Fibroblast of lung (primary cell): ENCODE measurements around the gene ANKZF1. TPM values are rescaled to one million over a fixed set of nuclear protein-coding genes. Genes with fewer than 3 reads are reported as not detected.

Source experiments
- DNase-seq, 2 donors: peaks; one replicate each; pipeline versions ENCODE4 v3.0.0 to v3.0.0-alpha.2; 2010; ENCODE audit warnings: low read depth in 2 of 2
- H2AFZ ChIP-seq: 2 replicates; pipeline ENCODE4 v1.5.1; 2012; ENCODE audit warnings: low read length, control low read depth, inconsistent platforms
- H3K27ac ChIP-seq: 2 replicates; pipeline ENCODE4 v1.5.1; 2011; ENCODE audit warnings: low read length, control low read depth; ENCODE audit not compliant: insufficient read depth
- H3K27me3 ChIP-seq: 2 replicates; pipeline ENCODE4 v1.5.1; 2011; ENCODE audit warnings: mild to moderate bottlenecking, low read length; ENCODE audit not compliant: control insufficient read depth, insufficient read depth
- H3K36me3 ChIP-seq: 2 replicates; pipeline ENCODE4 v1.5.1; 2011; ENCODE audit warnings: low read length; ENCODE audit not compliant: control insufficient read depth, insufficient read depth
- H3K4me1 ChIP-seq: 2 replicates; pipeline ENCODE4 v1.5.1; 2011; ENCODE audit warnings: low read length; ENCODE audit not compliant: control insufficient read depth, insufficient read depth; ENCODE audit errors: extremely low read depth
- H3K4me2 ChIP-seq: 2 replicates; pipeline ENCODE4 v1.5.1; 2011; ENCODE audit warnings: low read length, control low read depth; ENCODE audit not compliant: insufficient read depth; ENCODE audit errors: extremely low read depth
- H3K4me3 ChIP-seq, 4 experiments: fragments of 200-600 bp in 1 of 4; sonication (generic) in 1 of 4; replicated peaks in 1 of 4; 2 replicates each; pipeline ENCODE4 v1.5.1; 2011 to 2016; ENCODE audit warnings: low read length in 4 of 4, low read depth in 3 of 4, mild to moderate bottlenecking in 3 of 4, control low read depth in 2 of 4, inconsistent platforms in 1 of 4, mixed read lengths in 1 of 4; ENCODE audit not compliant: insufficient read depth in 1 of 4; ENCODE audit errors: control extremely low read depth in 1 of 4
- H3K79me2 ChIP-seq: 2 replicates; pipeline ENCODE4 v1.5.1; 2012; ENCODE audit warnings: mild to moderate bottlenecking, low read length, inconsistent platforms; ENCODE audit not compliant: control insufficient read depth, insufficient read depth
- H3K9ac ChIP-seq: 2 replicates; pipeline ENCODE4 v1.5.1; 2011; ENCODE audit warnings: mild to moderate bottlenecking, low read length, control low read depth; ENCODE audit not compliant: insufficient read depth
- H3K9me3 ChIP-seq: 2 replicates; pipeline ENCODE4 v1.5.1; 2012; ENCODE audit warnings: low read depth, low read length; ENCODE audit not compliant: control insufficient read depth, insufficient read depth
- H4K20me1 ChIP-seq: 2 replicates; pipeline ENCODE4 v1.5.1; 2011; ENCODE audit warnings: low read length; ENCODE audit not compliant: control insufficient read depth, insufficient read depth; ENCODE audit errors: extremely low read depth
- EZH2 ChIP-seq: IDR thresholded peaks from 2 replicates; pipeline ENCODE4 v1.5.1; 2012; ENCODE audit warnings: low read length, control low read depth, mild to moderate bottlenecking; ENCODE audit errors: missing control alignments
- polyA plus RNA-seq, 2 donors: library from polyadenylated mRNA; depleted of rRNA in 1 of 2; stranded (reverse) in 1 of 2; unstranded in 1 of 2; fragments of >200 nt; gene quantifications; 2 replicates each; pipeline ENCODE4 v1.2.1, GENCODE V29; 2011 to 2012; ENCODE audit warnings: missing spikeins in 1 of 2
- total RNA-seq: library from RNA; depleted of rRNA; stranded (reverse); fragments of >200 nt; gene quantifications from 2 replicates; pipeline ENCODE4 v1.2.1, GENCODE V29; 2014
- TF ChIP-seq, protein P1 (sequence below), 2 donors: IDR thresholded peaks in 1 of 2; conservative IDR thresholded peaks in 1 of 2; 1 replicate in 1 of 2; 2 replicates in 1 of 2; pipeline ENCODE4 v1.5.1; 2011 to 2012; ENCODE audit warnings: low read length in 2 of 2, control low read depth in 1 of 2, inconsistent platforms in 1 of 2, low read depth in 1 of 2, mild to moderate bottlenecking in 1 of 2

Gene ANKZF1
- total and polyA plus RNA-seq, 2 donors (not counting 1 experiment from before 2014, with no cell fraction given) = 13.2 to 32.7 TPM

GRCh38 chr2:219243291-219243761 lies 13.7 kb downstream of the ANKZF1 start:
- peak in 1 of 2 donors; percentile 31 for DNase-seq
- Histone ChIP-seq H3K9ac (no peak overlapping the region), H3K27me3 (no peaks in the 10 kb centered on the region), H4K20me1 (no peaks in the 10 kb centered on the region), H2AFZ (peak overlapping the region; percentile 41), H3K79me2 (peaks cover 15% of the 10 kb centered on the region), H3K36me3 (peaks cover 12% of the 10 kb centered on the region), H3K27ac (peak overlapping the region; percentile 32), H3K9me3 (no peaks in the 10 kb centered on the region), H3K4me3 (peak overlapping the region in 2 of 4 experiments; percentile 14 to 45), H3K4me2 (no peak overlapping the region), H3K4me1 (peaks cover 3% of the 10 kb centered on the region)
- no peak for TF ChIP-seq EZH2
- TF ChIP-seq, protein P1, sequence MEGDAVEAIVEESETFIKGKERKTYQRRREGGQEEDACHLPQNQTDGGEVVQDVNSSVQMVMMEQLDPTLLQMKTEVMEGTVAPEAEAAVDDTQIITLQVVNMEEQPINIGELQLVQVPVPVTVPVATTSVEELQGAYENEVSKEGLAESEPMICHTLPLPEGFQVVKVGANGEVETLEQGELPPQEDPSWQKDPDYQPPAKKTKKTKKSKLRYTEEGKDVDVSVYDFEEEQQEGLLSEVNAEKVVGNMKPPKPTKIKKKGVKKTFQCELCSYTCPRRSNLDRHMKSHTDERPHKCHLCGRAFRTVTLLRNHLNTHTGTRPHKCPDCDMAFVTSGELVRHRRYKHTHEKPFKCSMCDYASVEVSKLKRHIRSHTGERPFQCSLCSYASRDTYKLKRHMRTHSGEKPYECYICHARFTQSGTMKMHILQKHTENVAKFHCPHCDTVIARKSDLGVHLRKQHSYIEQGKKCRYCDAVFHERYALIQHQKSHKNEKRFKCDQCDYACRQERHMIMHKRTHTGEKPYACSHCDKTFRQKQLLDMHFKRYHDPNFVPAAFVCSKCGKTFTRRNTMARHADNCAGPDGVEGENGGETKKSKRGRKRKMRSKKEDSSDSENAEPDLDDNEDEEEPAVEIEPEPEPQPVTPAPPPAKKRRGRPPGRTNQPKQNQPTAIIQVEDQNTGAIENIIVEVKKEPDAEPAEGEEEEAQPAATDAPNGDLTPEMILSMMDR (conservative IDR thresholded peaks at IDR 0.05 in 1 of 2, IDR thresholded peaks at IDR 0.05 in 1 of 2; ENCODE audit: low read depth in 1 of 2, low read length in 2 of 2) = no peak

DNA sequence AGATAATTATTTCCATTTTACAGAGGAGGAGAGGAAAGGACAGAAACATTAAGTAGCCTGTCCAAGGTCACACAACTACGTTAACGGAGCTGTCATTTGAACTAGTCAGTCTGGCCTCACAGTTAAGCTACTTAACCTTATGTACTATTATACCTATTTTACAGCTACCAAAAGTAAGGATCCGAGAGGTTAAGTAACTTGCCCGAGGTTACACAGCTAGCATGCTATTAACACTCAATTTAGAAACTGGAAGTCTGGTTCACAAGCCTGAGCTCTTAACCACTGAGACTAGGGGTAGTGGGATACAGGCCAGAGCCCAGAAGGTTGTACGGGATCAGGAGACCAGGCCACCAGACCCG lies 15.2 kb downstream of the ANKZF1 start:
- no peak for DNase-seq
- no peaks in the 10 kb centered on the region for H3K27me3 ChIP-seq
- H4K20me1 ChIP-seq = no peaks in the 10 kb centered on the region
- H3K27ac ChIP-seq = peak overlapping the region; percentile 99
- peak overlapping the region; percentile 86 for H2AFZ ChIP-seq
- TF ChIP-seq EZH2 = no peak
- TF ChIP-seq, protein P1 (conservative IDR thresholded peaks at IDR 0.05 in 1 of 2, IDR thresholded peaks at IDR 0.05 in 1 of 2; ENCODE audit: low read depth in 1 of 2, low read length in 2 of 2) = no peak
- H3K4me2 ChIP-seq = peak overlapping the region; percentile 92
- peak overlapping the region; percentile 87 to 95 (median 94) for H3K4me3 ChIP-seq
- H3K36me3 ChIP-seq = peaks cover 12% of the 10 kb centered on the region
- peaks cover 15% of the 10 kb centered on the region for H3K79me2 ChIP-seq
- peaks cover 12% of the 10 kb centered on the region for H3K4me1 ChIP-seq
- peak overlapping the region; percentile 98 for H3K9ac ChIP-seq
- no peaks in the 10 kb centered on the region for H3K9me3 ChIP-seq

DNA sequence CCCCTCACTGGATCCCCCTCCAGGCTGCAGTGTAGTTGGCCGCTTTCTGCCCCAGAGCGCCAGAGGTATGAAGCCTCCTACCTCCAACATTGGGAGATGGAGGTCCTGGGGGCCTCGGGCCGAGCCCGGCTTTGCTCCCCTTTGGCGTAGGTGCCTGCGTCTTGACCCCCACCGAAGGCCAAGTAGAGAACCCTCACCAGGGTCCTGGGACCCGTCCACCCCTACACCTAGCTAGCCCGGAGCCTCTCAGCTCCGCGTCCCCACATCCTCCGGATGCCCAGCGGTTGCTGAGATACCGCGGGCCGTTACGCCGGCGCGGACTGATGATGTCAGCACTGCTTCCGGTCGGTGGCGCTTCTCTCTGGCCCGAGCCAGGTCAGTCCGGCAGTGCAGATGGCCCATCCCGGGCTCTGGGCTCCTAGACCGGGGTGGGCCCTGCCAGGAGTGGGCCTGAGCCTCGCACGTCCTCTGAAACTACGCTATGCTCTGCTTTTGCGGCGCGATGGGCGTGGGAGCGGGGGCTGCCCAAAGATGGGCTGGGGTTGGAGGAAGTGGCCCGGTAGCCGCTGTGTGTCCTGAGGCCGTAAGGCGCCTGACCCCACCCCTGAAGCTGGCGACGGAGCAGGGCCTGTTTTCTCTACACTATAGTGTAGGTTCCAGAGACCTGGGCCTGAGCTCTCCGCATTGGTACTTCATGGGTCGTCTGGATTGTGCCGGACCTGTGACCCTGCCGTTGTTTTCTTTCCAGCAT lies 15.7 kb downstream of the ANKZF1 start, which contains the start of the genes GLB1L and STK16:
TSS of gene GLB1L (minus strand) at position 297 of the 751 bp plus-strand sequence. CDS start 1,871 bp downstream, outside the sequence.
TSS of gene STK16 (plus strand) at position 332 of the 751 bp plus-strand sequence. CDS start 521 bp downstream, outside the sequence.
- Histone ChIP-seq H3K36me3 (peaks cover 14% of the 10 kb centered on the region), H3K9me3 (no peaks in the 10 kb centered on the region), H3K4me3 (peak within 1 kb of the TSS; percentile 87 to 95 (median 94)), H3K4me2 (peak within 1 kb of the TSS; percentile 92), H3K27ac (peak within 1 kb of the TSS; percentile 99), H3K79me2 (peaks cover 15% of the 10 kb centered on the region), H4K20me1 (no peaks in the 10 kb centered on the region), H3K9ac (peak within 1 kb of the TSS; percentile 98), H2AFZ (peak within 1 kb of the TSS; percentile 86), H3K4me1 (peaks cover 17% of the 10 kb centered on the region), H3K27me3 (no peaks in the 10 kb centered on the region)
- TF ChIP-seq, protein P1 (conservative IDR thresholded peaks at IDR 0.05 in 1 of 2, IDR thresholded peaks at IDR 0.05 in 1 of 2; ENCODE audit: low read depth in 1 of 2, low read length in 2 of 2) = no peak
- peak; percentile 89 to 94 for DNase-seq
